Superior temporal gyrus (tissue), 1 donor: ENCODE results near the gene KSR1.

ENCODE experiments used
- DNase-seq: peaks from one replicate; pipeline ENCODE4 v3.0.0-alpha.2; 2016; ENCODE audit errors: extremely low spot score

The KSR1 gene

DNA sequence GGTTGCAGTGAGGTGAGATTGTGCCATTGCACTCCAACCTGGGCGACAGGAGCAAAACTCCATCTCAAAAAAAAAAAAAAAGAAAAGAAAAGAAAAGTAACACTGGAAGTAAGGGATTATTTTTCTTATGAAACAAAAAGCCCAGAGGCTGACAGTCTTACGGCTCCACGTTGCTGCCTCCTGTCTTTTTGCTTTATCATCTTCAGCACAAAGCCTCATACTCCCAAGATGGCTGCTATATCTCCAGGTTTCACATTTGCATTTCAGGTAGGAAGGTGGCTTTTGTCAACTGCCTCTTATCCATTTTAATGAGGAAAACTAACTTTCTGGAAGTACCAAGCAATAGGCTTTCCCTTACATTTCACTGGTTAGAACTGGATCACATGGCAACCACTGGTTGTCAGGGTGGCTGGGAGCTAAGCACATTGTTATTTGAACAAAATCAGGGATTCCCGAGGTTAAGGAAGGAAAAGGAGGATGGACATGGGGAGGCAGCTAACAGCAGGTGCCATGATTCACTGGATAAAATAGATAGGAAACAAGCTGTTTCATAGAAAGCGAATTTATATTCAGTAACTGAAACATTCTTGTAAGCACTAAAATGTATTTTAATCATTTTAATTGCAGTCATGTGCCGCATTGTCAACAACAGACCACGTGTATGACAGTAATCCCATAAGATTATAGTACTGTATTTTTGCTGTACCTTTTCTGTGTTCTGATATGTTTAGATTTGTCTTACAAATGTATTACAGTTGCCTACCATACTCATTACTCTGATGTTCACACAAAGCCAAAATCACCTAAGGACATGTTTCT, 58.6 kb downstream of the KSR1 start:
- peak; percentile 24 for DNase-seq

GRCh38 chr17:27518048-27518447, 61.8 kb downstream of the KSR1 start:
- peak; percentile 13 for DNase-seq

DNA sequence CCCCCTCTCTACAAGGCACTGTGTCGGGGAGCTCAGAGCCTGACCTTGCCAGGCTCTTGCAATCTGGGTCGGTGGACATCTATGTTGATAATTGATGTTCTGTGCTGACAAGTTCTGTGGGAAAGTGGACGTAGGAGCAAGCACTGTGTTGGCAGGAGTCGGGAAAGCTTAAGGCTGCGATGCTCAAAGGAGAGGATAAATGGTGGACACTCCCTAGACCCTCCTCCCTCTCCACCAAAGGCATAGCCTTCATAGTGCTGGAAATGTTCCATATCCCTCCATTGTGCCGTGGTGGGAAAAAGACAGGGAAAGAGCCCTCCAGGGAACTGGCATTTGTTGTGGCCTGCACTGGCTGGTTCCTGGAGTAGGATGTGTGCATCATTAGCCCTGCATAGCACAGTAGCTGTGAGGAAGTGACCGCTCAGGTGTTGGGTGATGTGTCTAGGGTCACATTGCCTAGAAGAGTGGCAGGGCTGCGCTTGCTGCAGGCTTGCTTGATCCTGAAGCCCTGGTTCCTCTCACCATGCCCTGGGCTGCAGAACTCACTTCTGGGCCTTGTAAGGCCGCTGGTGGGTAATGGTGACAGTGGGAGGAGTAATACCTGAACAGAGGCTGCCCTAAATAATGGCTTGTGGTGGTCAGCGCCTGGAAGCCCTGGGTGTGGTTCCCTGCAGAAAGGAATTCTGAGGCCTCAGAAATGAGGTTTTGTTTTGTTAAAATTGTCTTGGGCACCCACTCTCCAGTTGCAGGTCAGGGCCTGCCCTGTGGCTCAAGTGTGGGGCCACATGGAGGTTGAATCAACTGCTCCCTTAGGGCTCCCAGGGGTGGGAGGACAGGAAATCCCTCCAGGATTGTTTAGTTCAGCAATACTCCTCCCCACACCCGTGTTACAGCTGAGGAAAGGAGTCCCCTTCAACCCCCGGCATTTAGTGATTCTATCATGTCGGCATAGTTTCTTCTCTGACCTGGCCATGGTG, 62.6 kb downstream of the KSR1 start:
- no peak for DNase-seq

- peak; percentile 12 for DNase-seq
These were observed 63.3 kb downstream of the KSR1 start for GRCh38 chr17:27519550-27519949.

GRCh38 chr17:27520491-27521185, 64.4 kb downstream of the KSR1 start:
- DNase-seq: peak; percentile 81

DNA sequence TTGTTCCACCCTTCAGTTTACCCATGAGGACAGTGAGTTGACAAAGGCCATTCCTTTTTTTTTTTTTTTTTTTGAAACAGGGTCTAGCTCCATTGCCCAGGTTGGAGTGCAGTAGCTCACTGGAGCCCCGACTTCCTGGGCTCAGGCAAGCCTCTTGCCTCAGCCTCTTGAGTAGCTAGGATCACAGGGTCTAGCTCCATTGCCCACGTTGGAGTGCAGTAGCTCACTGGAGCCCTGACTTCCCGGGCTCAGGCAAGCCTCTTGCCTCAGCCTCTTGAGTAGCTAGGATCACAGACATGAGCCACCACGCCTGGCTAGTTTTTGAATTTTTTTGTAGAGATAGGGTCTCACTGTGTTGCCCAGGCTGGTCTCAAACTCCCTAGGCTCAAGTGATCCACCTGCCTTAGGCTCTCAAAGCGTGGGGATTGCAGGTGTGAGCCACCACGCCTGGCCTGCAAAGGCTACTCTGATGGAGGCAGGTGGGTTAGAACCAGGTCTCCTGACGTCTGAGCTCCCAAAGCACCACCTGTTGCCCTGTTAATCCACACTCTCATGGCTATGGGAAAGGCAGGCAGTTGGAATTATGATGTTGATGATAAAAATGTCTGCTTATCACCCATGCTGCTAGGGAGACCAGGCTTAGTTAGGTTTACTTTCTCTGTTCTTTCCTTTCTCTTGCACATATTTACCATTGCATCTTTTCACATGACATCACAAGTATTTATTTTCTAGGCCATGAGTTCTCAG, 65.2 kb downstream of the KSR1 start:
- DNase-seq: no peak

GRCh38 chr17:27522028-27522635, 65.9 kb downstream of the KSR1 start:
- DNase-seq: no peak

DNA sequence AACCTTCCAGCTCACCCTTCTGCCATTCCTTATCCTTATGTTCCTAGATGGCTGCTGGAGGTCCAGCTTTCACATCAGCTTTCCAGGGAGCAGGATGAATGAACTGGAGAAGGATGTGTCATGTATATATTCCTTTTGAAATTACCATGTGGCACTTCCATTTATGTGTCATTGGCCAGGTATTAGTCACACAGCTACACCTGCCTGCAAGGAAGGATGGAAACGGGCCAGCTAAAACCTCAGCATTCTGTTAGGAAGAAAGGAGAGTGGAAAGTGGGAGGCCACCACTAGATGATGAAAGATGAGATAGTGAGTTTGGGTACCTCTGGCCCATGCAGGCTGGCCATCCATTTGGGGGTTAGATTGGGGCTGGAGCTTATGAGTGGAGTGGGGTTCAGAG, 67.5 kb downstream of the KSR1 start:
- no peak for DNase-seq

GRCh38 chr17:27524594-27524993, 68.3 kb downstream of the KSR1 start:
- DNase-seq: no peak

DNA sequence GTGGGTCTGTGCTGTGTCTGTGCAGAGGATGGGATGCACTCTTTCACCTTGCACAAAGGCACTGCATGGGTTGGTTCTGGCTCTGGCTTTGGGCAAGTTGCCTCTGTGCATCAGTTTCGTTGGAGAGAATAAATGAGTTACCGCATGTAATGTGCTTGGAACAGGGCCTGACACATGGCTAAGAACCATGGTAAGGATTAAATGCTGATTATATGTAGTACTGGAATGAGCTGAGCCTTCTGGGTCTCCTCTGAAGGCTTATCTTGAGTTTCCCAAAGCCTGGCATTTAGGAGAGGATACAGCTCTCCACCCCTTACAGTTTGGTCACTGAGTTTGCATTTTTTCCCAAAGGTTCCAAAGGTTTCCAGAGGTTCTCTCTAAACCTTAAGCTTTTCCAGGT, 69.1 kb downstream of the KSR1 start:
- DNase-seq: no peak

DNA sequence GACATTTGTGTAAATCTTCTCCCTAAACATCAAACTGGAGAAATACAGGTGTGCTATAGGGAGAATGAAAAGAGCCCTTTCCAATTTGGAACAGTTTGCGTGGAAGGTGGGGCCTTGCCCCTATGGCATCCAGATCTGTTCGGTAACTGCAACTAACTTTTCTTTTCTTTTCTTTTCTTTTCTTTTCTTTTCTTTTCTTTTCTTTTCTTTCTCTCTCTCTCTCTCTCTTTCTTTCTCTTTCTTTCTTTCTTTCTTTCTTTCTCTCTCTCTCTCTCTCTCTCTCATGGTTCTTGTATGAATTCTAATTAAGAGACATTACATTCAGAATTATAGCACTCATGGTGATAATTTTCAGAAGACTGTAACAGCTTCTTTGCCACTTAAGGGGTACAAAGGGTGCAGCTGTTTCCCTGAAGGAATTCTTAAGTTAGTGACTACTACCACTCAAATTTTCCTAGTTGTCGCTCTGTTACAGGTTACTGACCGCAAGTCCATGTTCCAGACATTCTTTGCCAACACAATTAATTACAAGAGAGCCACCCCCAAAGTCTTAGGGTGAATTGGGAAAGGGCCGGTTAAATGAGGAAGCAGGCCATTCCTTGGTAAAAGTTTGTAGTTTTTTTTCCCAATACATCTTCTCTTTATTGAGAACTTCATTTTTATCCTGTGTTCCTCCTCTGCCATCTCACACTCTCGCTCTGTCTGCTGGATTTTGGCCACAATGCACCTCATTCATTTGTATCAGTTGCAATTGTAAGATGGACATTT, 69.8 kb downstream of the KSR1 start:
- DNase-seq: no peak

GRCh38 chr17:27526604-27527002, 70.4 kb downstream of the KSR1 start:
- no peak for DNase-seq

DNA sequence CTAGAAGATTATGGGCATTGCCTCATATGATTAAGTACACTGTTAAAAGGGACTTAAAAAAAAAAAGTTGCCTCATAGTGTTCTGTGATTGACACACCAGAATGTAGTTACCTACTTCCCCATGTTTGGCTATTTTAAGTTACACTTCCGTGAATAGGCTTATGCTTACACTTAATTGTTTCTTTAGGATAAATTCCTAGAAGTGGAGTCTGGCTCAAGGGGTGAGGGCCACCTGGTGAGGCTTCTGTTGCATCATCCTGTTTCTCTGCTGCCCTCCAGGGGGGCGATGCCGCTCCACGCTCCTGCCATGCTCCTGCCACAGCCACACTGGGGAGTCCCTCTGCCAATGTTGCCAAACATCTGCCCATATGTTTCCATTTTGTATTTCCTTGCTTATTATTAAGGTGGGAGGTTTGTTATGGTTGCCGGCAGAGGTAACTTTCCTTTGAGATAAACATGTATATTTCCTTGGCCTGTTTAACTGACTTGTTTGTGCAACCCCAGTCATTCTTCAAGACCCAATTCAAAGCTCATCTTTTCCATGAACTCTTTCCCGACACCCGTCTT, 73.1 kb downstream of the KSR1 start:
- no peak for DNase-seq

- DNase-seq: no peak
These were observed 74.6 kb downstream of the KSR1 start for GRCh38 chr17:27530764-27531391.

DNA sequence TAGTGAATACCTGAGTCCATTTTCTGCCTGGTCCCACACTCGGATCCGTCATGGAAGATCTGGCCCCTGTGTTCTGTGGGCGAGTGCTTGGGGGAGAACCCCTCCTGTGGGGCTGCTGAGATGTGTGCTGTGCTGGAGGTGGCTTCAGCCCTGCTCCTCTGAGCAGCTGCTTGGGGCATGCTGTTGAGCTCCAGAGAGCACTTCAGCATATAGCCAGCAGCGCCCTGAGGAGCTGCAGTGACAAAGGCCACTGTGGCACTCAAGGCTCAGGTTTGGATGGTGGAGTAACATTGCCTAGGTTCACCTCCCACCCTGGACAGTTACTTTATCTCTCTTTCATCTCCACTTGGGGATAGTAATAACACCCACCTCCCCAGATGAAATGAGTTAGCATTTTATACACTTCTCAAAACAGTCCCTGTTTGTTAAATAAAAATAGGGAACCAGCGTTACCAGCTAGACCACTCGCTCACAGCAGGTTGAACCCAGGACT, 75.3 kb downstream of the KSR1 start:
- DNase-seq: no peak

- DNase-seq: no peak
These were observed 76.3 kb downstream of the KSR1 start for GRCh38 chr17:27532269-27533263.

DNA sequence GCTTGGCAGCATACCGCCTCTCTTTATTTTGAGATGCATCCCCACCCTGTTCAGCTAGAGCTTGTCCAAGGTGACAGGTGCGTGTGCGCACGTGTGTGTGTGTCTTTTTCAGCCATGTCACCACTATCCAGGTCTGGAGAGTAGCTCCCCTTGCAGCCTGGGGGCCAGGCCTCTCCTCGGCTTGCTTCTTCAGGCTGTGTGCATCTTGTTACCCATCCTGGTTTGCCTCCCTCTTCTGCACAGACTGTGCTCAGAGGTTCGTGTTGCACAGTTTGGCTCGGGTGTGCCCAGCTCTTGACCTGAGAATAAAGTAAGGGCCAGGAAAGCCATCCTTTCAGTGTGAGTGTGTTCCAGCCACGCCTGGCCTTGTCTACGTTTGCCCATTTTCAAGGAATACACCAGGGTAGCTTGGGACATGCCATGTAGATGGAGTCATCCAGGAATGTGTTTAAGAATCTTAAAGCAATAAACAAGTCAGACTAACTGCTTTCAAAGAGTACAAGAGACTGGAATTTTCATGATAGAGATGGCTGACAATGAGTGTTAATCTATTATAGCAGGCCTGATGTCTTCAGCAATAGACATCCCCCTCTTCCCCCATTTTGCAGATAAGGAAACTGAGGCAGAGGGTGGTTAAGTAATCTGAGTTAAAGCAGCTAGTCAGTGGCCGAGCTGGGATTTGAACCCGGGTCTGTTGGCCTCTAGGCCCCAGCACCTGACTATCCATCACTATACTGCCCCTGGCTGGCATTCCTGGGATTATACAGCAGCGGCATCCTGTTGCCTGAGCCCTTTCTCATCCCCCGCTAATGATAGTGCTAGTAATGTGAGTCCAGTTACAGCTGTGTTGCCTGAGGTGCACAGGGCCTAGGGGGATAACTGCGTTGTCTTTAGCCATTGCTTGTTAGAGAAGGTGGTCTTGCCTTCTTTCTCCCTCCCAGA, 77.9 kb downstream of the KSR1 start:
- DNase-seq: no peak
